ENCODE results near the gene LPP. TPM values are rescaled to one million over a fixed set of nuclear protein-coding genes. Genes with fewer than 3 reads are reported as not detected.

LPP gene
- total and polyA plus RNA-seq, 10 of the 15 experiments (the other 5 are each of a cell fraction or from before 2014, with no cell fraction given), result under 0.01 to 0.62 (median 0.03) TPM

- no peak for TF ChIP-seq HDAC6 (IDR thresholded peaks at IDR 0.05; ENCODE audit: unreplicated experiment)
These were observed 25.3 kb downstream of the LPP start (continued) for GRCh38 chr3:188179006-188179966.

DNA sequence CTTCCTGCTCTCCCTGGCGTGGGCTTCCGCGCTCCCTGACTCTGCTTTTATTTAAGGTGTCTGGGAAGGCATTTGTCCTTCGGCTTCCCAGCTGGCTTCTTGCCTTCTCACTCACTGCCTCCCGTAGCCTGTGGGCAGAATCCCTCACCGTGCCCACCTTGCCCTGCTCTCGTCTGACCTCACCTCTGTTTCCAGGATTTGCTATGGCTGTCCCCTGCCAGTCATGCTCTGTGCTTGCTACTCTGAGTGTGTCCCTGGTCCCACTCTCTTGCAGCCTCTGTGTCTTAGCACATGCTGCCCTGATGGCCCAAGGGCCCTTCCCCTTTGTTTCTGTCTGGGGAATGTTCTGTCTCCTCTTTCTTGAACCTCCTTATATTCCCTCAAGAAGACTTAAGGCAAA, 26.2 kb downstream of the LPP start:
- no peaks in the 10 kb centered on the region for H3K4me1 ChIP-seq (ENCODE audit: control insufficient read depth, insufficient read depth, low read length)
- CTCF ChIA-PET, result no interaction called here
- DNase-seq (ENCODE audit: low read depth, low spot score), result no peak
- RAD21 ChIA-PET (ENCODE audit: unreplicated experiment), result no interaction called here
- no peaks in the 10 kb centered on the region for H3K9me3 ChIP-seq (replicated peaks; ENCODE audit: control insufficient read depth, insufficient read depth, low read length)
- H3K79me2 ChIP-seq (ENCODE audit: control insufficient read depth, insufficient read depth, low read length), result no peaks in the 10 kb centered on the region
- intact Hi-C loops (cut with micrococcal nuclease; ENCODE audit: unreplicated experiment) (no loop called here), in situ Hi-C loops (cut with MboI) (no loop called here)
- no peaks in the 10 kb centered on the region; the same call in none of the 2 replicates for H4K20me1 ChIP-seq (ENCODE audit: control insufficient read depth, insufficient read depth)
- no peak overlapping the region for H3K27ac ChIP-seq (ENCODE audit: control insufficient read depth, insufficient read depth)
- H3K4me3 ChIP-seq, result no peak overlapping the region
- H3K4me2 ChIP-seq (ENCODE audit: control insufficient read depth, insufficient read depth), result no peak overlapping the region
- no peaks in the 10 kb centered on the region for H3K36me3 ChIP-seq (ENCODE audit: control insufficient read depth in 2 of 2, insufficient read depth in 2 of 2, low read length in 1 of 2)
- TF ChIP-seq POU2F2 (IDR thresholded peaks at IDR 0.05; ENCODE audit: borderline replicate concordance, low read depth, low read length), result no peak
- TF ChIP-seq STAT1 (conservative IDR thresholded peaks at IDR 0.05), result no peak
- no peak for TF ChIP-seq MEF2B (IDR thresholded peaks at IDR 0.05; ENCODE audit: partially characterized antibody, poor library complexity, severe bottlenecking)
- TF ChIP-seq IRF3 (IDR thresholded peaks at IDR 0.05), result no peak
- no peak for TF ChIP-seq LARP7 (IDR thresholded peaks at IDR 0.05)
- TF ChIP-seq, protein P1, sequence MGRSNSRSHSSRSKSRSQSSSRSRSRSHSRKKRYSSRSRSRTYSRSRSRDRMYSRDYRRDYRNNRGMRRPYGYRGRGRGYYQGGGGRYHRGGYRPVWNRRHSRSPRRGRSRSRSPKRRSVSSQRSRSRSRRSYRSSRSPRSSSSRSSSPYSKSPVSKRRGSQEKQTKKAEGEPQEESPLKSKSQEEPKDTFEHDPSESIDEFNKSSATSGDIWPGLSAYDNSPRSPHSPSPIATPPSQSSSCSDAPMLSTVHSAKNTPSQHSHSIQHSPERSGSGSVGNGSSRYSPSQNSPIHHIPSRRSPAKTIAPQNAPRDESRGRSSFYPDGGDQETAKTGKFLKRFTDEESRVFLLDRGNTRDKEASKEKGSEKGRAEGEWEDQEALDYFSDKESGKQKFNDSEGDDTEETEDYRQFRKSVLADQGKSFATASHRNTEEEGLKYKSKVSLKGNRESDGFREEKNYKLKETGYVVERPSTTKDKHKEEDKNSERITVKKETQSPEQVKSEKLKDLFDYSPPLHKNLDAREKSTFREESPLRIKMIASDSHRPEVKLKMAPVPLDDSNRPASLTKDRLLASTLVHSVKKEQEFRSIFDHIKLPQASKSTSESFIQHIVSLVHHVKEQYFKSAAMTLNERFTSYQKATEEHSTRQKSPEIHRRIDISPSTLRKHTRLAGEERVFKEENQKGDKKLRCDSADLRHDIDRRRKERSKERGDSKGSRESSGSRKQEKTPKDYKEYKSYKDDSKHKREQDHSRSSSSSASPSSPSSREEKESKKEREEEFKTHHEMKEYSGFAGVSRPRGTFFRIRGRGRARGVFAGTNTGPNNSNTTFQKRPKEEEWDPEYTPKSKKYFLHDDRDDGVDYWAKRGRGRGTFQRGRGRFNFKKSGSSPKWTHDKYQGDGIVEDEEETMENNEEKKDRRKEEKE (IDR thresholded peaks at IDR 0.05), result no peak
- no peak for TF ChIP-seq KAT2A (conservative IDR thresholded peaks at IDR 0.05; ENCODE audit: control insufficient read depth, low read depth, low read length)
- TF ChIP-seq TCF7 (IDR thresholded peaks at IDR 0.05; ENCODE audit: borderline replicate concordance), result no peak
- no peak for TF ChIP-seq ZNF24 (IDR thresholded peaks at IDR 0.05)
- SMC1A ChIA-PET (ENCODE audit: uncharacterized antibody, unreplicated experiment), result no interaction called here
- H3K27me3 ChIP-seq (replicated peaks in 1 of 2; ENCODE audit: control insufficient read depth in 2 of 2, insufficient read depth in 2 of 2, low read length in 1 of 2), result peaks cover 0 to 3% of the 10 kb centered on the region in 2 experiments; a peak in 2 of 4 replicates
- H2AFZ ChIP-seq (ENCODE audit: control insufficient read depth, low read depth, low read length), result no peak overlapping the region
- ATAC-seq, result no peak
- 41% methylated on average over 7 of the region's 7 CpGs for WGBS (ENCODE audit: insufficient coverage, insufficient replicate concordance, low lambda C conversion rate, missing lambda C conversion rate)
- BruUV-seq (replicated peaks), result no TSS peak
- H3K9ac ChIP-seq (ENCODE audit: control insufficient read depth, insufficient read depth, low read length), result no peak overlapping the region
- POLR2A ChIA-PET, result no interaction called here
- FAIRE-seq, result no peak

All from GM12878 (cell line).